Sigmoid colon (tissue), 7 donors: ENCODE measurements around the gene ANTXR1. TPM values are rescaled to one million over a fixed set of nuclear protein-coding genes. Genes with fewer than 3 reads are reported as not detected.
A peak's percentile ranks its signal among the peaks of the same experiment; 100 is the strongest.

Experiments
- DNase-seq: peaks from one replicate; pipeline ENCODE4 v3.0.0-alpha.2; 2019
- H3K27ac ChIP-seq, 4 donors: fragments of 200-600 bp; sonication (generic); one replicate each; pipeline ENCODE4 v1.5.1; 2016 to 2019; ENCODE audit warnings: mild to moderate bottlenecking in 1 of 4
- H3K27me3 ChIP-seq, 3 donors: fragments of 200-600 bp; sonication (generic); one replicate each; pipeline ENCODE4 v1.5.1; 2019; ENCODE audit warnings: mild to moderate bottlenecking in 1 of 3
- H3K36me3 ChIP-seq, 4 donors: fragments of 200-600 bp; sonication (generic); one replicate each; pipeline ENCODE4 v1.5.1; 2016 to 2019
- H3K4me1 ChIP-seq, 4 donors: fragments of 200-600 bp; sonication (generic); one replicate each; pipeline ENCODE4 v1.5.1; 2017 to 2019
- H3K4me3 ChIP-seq, 4 donors: fragments of 200-600 bp; sonication (generic); one replicate each; pipeline ENCODE4 v1.5.1; 2017 to 2019; ENCODE audit warnings: mild to moderate bottlenecking in 2 of 4, moderate library complexity in 1 of 4
- H3K9me3 ChIP-seq, 4 donors: fragments of 200-600 bp in 3 of 4; sonication (generic) in 3 of 4; one replicate each; pipeline versions ENCODE4 v1.5.1 to v1.6.1; 2013 to 2019
- CTCF ChIP-seq, 4 experiments: fragments of 450-650 bp in 3 of 4; fragments of 200-600 bp in 1 of 4; IDR thresholded peaks; one replicate each; pipeline ENCODE4 v1.5.1; 2016 to 2019; ENCODE audit warnings: antibody characterized with exemption in 4 of 4, mild to moderate bottlenecking in 3 of 4, moderate library complexity in 2 of 4
- EP300 ChIP-seq, 4 donors: sonication (generic); formaldehyde crosslinking; IDR thresholded peaks; one replicate each; pipeline ENCODE4 v1.6.1; 2017; ENCODE audit warnings: antibody characterized with exemption in 4 of 4
- POLR2A ChIP-seq, 2 donors: fragments of 450-650 bp; IDR thresholded peaks; one replicate each; pipeline ENCODE4 v1.6.1; 2016; ENCODE audit warnings: antibody characterized with exemption in 2 of 2, mild to moderate bottlenecking in 2 of 2, moderate library complexity in 2 of 2
- POLR2AphosphoS5 ChIP-seq, 4 donors: sonication (generic); formaldehyde crosslinking; IDR thresholded peaks; one replicate each; pipeline ENCODE4 v1.6.1; 2017; ENCODE audit warnings: antibody characterized with exemption in 4 of 4
- WGBS, 2 donors: extraction: QIAGEN DNeasy Blood & Tissue Kit; methylation state at CpG; one replicate each; pipeline ENCODE4 v1.1.7; 2013; 5-methylcytosine and 5-hydroxymethylcytosine counted together
- intact Hi-C: fragments of 100-400 bp; cut with DNase I; formaldehyde crosslinking; loops from one replicate; pipeline ENCODE4 v1.15.1; 2023
- polyA plus RNA-seq, 3 donors: library from polyadenylated mRNA; stranded (reverse); fragments of 200-250 nt; gene quantifications; one replicate each; pipeline ENCODE4 v1.2.3, GENCODE V29; 2013
- total RNA-seq, 4 donors: library from RNA; depleted of rRNA; stranded (reverse); fragments of >200 nt; gene quantifications; one replicate each; pipeline ENCODE4 v1.1.0, GENCODE V29; 2016
- donor health status: healthy with polysubstance abuse.
- donor health status: Bipolar disorder and iron deficiency.
- donor health status: healthy.

The ANTXR1 gene
- total and polyA plus RNA-seq, 7 donors, result 3.0 to 79.8 (median 44.6) TPM

DNA sequence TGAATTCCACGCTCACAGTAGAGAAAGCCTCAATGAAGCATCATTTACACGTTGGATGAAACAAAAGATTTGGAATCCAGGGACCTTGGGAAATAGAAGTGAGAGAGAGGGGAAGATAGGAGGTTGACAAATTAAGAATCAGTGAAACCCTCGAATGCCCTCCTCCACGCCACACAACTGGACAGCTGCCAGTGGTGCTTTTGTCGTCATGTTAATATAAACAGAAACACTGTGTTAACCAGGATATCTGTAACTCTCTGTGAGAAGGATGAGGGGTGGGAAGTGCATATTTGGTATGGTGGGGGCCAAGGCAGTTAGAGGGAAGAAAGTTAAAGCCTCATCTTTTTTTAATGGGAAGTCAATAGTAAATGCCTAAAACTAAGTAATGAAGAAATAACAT lies 265.4 kb downstream of the ANTXR1 start:
- TF ChIP-seq EP300 (IDR thresholded peaks at IDR 0.05), result no peak
- TF ChIP-seq POLR2A (IDR thresholded peaks at IDR 0.05), result no peak
- no peak for TF ChIP-seq POLR2AphosphoS5 (IDR thresholded peaks at IDR 0.05)
- TF ChIP-seq CTCF (IDR thresholded peaks at IDR 0.05), result no peak
- H3K36me3 ChIP-seq, result no peaks in the 10 kb centered on the region
- 64% methylated on average over 5 of the region's 5 CpGs for WGBS, 2 donors
- intact Hi-C loops, result no loop called here
- H3K4me3 ChIP-seq, result no peak overlapping the region
- H3K4me1 ChIP-seq, result peaks cover 0 to 3% (median 0%) of the 10 kb centered on the region in 4 donors
- no peak overlapping the region for H3K27ac ChIP-seq
- no peak for DNase-seq
- no peaks in the 10 kb centered on the region for H3K27me3 ChIP-seq
- H3K9me3 ChIP-seq, result no peaks in the 10 kb centered on the region

DNA sequence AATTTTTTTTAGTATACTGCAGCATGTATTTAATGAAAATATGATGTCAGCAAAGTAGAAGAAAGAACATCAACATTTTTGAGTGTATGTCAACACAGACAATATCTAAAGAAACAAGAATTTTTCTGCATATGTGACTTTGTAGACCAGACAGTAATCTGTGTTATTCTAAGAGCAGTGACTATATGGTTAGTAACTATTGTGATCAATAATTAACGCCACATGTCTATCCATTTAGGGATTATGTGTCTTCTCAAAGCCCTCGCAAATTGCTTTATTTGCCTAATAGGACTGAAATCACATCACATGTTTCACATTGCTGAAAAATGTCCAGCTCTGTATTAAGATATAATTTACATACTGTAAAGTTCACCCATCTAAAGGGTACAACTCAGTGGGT lies 266.2 kb downstream of the ANTXR1 start:
- Histone ChIP-seq H3K4me3 (no peak overlapping the region), H3K4me1 (peaks cover 0 to 3% (median 0%) of the 10 kb centered on the region in 4 donors), H3K9me3 (no peaks in the 10 kb centered on the region), H3K36me3 (no peaks in the 10 kb centered on the region), H3K27me3 (no peaks in the 10 kb centered on the region), H3K27ac (no peak overlapping the region)
- intact Hi-C loops, result no loop called here
- TF ChIP-seq POLR2AphosphoS5 (IDR thresholded peaks at IDR 0.05) (no peak), POLR2A (IDR thresholded peaks at IDR 0.05) (no peak), EP300 (IDR thresholded peaks at IDR 0.05) (no peak)
- no peak for DNase-seq
- WGBS, 2 donors, result 93 to 98% methylated on average over 2 of the region's 2 CpGs

DNA sequence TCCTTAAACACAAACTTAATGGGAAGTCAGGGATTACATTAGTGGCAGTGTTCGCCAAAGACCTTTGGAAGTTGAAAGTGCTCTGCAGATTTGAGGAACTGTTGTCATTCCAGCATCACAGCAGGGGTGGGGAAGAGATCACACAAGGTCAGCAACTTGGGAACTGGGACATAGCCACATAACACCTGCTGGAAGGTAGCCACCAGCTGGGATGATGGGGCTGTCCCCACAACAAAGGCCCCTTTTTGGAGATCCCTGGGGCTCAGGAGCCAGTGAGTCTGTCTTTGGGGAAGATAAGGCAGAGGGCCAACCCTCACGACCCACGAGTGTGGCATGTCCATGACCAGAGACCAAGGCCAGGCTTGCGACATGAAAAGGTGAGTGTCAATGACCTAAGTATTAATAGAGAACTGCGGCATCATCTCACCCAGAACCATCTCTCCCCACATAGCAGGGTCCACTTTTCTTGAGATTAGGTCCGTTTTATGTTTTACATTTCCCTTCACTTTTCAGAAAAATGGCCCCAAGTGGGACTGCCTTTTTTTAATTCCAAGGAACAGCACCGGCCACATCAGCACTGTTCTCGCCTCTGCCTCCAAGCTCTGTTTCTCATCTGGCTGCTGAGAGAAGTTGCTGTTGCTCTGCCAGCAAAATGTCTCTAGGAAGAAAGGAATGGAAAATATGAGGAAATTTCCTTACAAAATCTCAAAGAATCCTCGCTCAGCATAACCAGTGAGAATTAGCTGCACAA lies 267.1 kb downstream of the ANTXR1 start:
- Histone ChIP-seq H3K4me1 (peaks cover 0 to 3% (median 0%) of the 10 kb centered on the region in 4 donors), H3K27ac (no peak overlapping the region), H3K36me3 (no peaks in the 10 kb centered on the region), H3K9me3 (no peaks in the 10 kb centered on the region), H3K4me3 (no peak overlapping the region), H3K27me3 (no peaks in the 10 kb centered on the region)
- WGBS, 2 donors, result 82 to 88% methylated on average over 9 of the region's 9 CpGs
- DNase-seq, result no peak
- TF ChIP-seq POLR2A (IDR thresholded peaks at IDR 0.05) (no peak), EP300 (IDR thresholded peaks at IDR 0.05) (no peak), POLR2AphosphoS5 (IDR thresholded peaks at IDR 0.05) (no peak), CTCF (IDR thresholded peaks at IDR 0.05) (no peak)
- intact Hi-C loops, result no loop called here

DNA sequence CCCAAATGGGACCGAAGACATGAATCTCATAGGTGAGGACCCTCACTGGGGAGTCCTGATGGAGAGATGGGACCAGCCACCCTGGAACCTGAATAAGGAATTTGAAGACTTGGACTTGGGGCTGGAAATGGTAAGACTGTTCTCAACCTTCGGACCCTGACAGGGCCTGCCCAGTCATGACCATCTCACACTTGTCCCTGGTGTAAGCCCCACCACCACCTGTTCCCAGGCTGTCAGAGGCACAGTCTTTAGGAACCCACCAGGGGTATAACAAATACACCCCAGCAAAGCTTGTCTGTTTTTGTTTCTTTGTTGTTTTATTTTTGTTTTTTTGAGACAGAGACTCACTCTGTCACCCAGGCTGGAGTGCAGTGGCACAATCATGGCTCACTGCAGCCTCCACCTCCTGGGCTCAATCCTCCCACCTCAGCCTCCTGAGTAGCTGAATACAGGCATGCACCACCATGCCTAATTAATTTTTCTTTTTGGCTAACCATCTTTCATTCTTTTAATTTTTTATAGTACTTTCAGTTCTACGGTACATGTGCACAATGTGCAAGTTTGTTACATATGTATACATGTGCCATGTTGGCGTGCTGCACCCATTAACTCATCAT lies 267.9 kb downstream of the ANTXR1 start:
- 94 to 98% methylated on average over 4 of the region's 4 CpGs for WGBS, 2 donors
- peaks cover 0 to 3% (median 0%) of the 10 kb centered on the region in 4 donors for H3K4me1 ChIP-seq
- no peaks in the 10 kb centered on the region for H3K27me3 ChIP-seq
- no peaks in the 10 kb centered on the region for H3K36me3 ChIP-seq
- no peaks in the 10 kb centered on the region for H3K9me3 ChIP-seq
- DNase-seq, result no peak
- H3K27ac ChIP-seq, result no peak overlapping the region
- H3K4me3 ChIP-seq, result no peak overlapping the region
- intact Hi-C loops, result no loop called here
- TF ChIP-seq EP300 (IDR thresholded peaks at IDR 0.05), result no peak
- TF ChIP-seq POLR2AphosphoS5 (IDR thresholded peaks at IDR 0.05), result no peak
- no peak for TF ChIP-seq CTCF (IDR thresholded peaks at IDR 0.05)
- TF ChIP-seq POLR2A (IDR thresholded peaks at IDR 0.05), result no peak

- Histone ChIP-seq H3K9me3 (no peaks in the 10 kb centered on the region), H3K36me3 (no peaks in the 10 kb centered on the region), H3K27ac (peak overlapping the region in 1 of 4 donors; percentile 38), H3K27me3 (no peaks in the 10 kb centered on the region), H3K4me1 (peaks cover 0 to 4% (median 2%) of the 10 kb centered on the region in 4 donors), H3K4me3 (no peak overlapping the region)
- 68 to 71% methylated on average over 3 of the region's 3 CpGs for WGBS, 2 donors
- intact Hi-C loops, result no loop called here
- TF ChIP-seq EP300 (IDR thresholded peaks at IDR 0.05) (no peak), POLR2AphosphoS5 (IDR thresholded peaks at IDR 0.05) (no peak), CTCF (IDR thresholded peaks at IDR 0.05) (no peak), POLR2A (IDR thresholded peaks at IDR 0.05) (no peak)
- DNase-seq, result no peak
Observed at GRCh38 chr2:69285379-69285894, 272.5 kb downstream of the ANTXR1 start.
